NCI-H1930 (cell line): ENCODE results near the gene MDGA2.
"Not testable (repeated sequence)": the region's sequence is repeated elsewhere in the genome, so short reads cannot be mapped to it uniquely, and the experiment has no call there.

Experiments used
- DNase-seq, 2 experiments: peaks; one replicate each; lab custom pipeline; 2025; lab: John Stamatoyannopoulos, UW

MDGA2 gene

DNA sequence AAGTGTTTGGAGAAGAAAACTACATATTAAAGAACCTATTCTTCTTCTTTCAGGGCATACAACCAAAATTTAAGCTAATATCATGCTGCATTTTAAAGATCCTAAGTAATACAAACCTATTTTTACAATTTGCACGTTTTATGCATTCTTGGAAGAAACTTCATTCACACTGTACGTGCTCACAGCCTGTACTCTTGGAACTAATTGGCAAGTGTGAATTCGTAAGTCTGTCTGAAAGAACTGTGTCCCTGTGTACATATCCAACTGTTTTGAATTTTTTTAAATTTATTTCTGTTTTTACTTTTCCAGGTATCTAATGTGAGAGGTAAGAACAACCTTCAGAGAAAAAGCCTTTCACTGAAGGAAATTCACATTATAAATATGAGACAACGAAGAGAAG, 347.0 kb downstream of the MDGA2 start:
- DNase-seq, result no peak

DNA sequence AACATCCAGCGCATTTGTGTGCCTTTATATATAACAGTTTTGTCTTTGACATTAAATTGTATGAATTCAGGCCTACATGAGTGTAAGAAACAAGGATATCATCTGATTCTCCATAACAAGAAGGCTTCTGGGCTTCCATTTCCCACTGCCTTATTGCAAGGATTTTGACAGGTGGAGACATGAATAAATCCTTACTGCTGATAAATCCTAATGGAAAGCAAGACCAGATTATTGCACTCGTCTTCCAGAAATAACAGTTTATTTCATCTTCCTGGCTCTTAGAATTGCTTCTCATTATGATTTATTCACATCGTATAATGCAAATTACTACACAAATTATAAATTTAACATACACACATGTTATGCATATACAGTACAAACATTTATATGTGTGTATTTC, 348.1 kb downstream of the MDGA2 start:
- no peak for DNase-seq

DNA sequence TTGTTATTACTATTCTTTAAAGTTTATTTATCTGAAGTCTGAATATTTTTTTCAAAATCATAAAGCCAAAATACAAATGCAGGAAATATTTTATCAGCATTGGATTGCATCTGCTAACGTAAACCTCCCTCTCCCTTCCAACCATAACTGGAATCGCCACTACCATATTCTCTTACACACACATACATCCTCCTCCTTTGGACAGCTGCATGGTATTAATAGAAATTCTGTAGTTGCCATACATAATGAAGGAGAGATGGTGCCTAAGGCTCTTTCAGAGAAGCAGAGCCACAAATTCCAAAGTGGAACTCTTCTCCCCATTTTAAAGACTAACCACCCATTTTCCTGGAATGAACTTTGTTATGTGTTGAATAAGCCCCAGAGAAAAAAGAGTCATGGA, 352.7 kb downstream of the MDGA2 start:
- DNase-seq, result no peak

DNA sequence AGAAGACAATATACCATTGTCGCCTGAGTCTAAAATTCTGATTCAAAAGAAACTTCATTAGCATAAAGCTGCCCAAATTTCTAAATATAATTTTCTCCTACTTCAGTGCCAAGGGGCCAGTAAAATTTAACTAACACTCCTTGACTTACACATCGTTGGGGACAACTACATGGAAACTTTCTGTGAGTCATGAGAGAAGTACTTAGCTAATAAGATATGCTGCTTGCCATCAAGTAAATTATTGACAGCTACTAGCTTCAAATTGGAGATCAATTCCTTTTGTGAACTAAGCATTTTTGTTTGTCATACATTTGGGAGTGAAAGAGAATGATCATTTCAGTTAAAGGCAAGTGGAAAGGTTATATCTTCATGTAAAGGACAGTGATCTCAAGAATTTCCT, 373.3 kb downstream of the MDGA2 start:
- DNase-seq, result no peak

DNA sequence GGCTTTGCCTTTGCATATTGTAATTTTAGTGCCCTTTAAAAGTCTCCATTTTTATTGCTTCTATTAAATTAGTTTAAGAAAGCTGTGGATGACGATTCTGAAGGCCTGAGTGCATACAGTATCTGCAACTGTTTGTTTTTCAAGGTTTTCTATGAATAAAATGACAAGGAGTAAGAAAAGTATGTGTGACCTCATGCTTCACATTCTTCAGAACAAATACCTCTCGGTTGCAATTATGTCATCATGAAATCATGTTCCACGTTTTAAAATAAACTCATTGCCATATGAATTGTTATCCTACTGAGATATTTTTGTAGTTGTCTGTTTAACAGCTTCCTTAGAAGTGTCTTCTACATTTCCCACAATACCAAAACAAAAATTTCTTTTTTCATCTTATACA, 374.6 kb downstream of the MDGA2 start:
- no peak for DNase-seq

DNA sequence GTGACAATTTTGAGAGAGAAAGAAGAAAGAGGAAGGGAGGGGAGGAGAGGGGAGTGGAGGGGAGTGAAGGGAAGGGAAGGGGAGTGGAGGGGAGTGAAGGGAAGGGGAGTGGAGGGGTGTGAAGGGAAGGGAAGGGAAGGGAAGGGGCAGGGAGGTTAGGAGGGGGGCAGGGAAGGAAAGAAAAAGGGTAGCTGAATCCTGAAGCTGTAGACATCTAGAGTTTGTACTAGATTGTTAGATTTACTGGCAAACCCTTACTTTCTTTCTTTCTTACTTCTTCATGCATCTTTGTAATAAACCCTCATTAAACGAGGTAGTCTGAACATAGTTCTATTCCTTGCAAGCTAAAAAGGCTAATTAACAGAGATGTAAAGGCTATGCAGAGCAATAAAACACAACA, 378.0 kb downstream of the MDGA2 start:
- DNase-seq, result no peak

DNA sequence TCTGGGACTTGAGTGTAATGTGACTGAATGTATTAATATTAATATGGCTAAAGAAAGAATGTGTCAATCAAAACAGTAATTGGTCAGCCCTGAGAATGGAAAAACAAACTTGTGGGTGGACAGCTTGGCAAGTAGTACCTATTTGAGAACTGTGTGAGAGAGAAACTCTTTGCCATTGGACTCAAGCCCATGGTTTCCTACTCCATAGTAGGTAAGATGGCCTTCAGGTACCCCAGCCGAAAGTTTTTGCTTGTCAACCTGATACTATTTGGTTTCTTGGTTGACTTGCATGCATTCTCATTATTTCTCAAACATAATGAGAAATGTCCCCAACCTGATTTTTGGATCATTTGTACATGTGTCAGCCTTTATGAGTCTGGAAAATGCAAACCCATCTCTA, 391.1 kb downstream of the MDGA2 start:
- no peak for DNase-seq

DNA sequence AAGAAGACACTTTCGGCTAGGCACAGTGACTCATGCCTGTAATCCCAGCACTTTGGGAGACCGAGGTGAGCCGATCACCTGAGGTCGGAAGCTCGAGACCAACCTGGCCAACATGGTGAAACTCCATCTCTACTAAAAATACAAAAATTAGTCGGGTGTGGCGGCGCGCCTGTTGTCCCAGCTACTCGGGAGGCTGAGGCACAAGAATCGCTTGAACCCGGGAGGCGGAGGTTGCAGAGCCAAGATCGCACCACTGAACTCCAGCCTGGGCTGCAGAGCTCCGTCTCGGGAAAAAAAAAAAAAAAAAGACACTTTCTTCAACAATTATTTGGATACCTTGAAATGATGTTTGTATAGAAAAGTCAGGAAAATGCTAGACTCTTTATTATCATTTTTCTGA, 393.6 kb downstream of the MDGA2 start:
- DNase-seq, result not testable (repeated sequence)

DNA sequence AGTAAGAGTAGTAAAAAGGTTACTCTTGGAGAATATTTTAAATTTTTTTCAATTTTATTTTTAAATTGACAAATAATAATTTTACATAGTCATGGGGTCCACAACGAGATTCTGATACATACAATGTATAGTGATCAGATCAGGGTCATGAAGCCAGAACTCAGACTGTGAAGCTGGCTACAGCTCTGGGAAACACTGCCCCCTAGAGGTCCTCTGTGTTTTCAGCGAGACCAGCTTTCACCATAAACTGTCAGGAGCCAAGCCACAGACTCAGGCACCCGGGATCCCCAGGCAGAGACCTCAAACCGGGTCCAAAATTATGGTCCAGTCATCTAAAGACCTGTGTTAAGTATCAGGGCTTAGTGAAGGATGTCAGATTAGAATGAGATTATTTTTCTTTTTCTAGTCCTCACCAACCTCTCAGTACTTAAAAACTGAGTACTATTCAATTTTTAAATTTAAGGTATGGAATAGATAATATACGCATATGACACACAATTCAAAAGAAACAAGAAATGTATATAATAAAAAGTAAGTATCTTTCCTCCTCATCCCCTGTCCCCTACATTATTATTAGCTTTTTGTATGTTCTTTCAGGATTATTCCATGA, 397.1 kb downstream of the MDGA2 start:
- peak; percentile 16 to 23 for DNase-seq

DNA sequence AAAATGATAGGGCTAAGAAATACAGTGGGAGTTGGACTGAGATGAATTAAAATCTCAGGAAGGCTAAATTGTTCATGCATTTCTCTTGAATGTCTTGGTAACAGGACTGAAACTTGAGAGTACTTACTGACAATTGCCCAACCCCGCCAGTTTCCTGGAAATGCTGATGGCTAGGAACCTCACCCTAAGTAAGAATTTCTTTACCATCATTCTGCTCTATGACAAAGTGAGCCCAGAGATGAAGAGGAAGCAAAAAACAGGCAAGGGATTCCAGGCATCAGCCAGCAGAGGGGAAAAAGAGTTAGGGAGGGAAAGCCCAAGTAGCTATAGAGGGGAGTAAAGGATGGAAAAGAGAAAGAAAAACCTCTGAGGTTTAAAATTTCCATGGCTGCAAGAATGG, 397.7 kb downstream of the MDGA2 start:
- DNase-seq, result no peak

DNA sequence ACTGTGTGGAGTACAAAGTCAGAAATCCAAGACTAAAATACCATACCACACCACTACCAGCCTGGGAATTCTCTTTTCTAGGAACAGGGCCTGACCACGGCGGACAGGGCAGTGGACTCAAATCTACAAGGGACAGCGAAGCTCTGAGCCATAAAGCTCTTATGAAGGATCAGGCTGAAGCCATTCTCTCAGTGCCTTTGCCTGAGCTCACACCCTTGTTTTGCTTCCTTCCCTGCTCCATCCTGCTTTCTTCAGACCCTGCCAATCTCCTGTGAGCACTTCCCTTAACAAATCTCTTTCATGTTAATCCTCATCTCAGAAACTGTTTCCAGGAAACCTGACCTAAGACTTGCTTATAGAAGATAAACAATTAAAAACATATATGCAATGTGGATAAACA, 398.5 kb downstream of the MDGA2 start:
- DNase-seq, result no peak

DNA sequence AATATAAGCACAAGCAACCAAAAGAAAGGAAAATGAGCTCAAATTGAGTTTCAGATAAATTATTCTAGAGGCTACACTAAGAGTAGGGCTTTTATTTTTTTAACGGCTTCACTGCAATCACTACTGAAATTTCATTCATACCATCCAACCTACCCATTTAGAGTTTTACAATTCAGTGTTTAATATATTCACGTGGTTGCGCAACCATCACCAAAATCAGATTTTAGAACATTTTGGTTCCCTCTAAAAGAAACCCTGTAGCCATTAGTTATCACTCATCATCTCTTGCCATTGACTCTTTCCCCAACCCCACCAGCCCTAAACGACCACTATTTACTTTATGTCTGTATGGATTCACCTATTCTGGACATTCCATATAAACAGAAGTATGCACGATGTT, 401.5 kb downstream of the MDGA2 start:
- DNase-seq, result no peak

DNA sequence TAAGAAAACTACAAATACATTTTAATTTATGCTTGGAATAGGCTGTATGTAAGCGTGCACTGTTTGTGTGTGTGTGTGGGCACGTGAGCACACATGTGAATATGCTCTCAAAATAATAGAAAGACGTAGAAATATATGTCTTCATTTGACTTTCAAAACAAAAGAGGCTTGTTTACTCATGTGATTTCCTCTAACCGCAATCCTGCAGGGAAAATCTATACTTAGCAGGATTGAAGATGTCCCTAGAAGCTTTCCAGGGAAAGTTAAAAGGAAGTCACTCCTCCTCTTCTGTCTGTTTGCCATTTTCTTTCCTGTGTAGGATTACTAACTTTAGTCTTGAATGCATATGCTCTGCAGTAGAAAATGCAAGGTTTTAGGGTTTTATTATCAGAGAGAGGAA, 404.7 kb downstream of the MDGA2 start:
- DNase-seq, result no peak

DNA sequence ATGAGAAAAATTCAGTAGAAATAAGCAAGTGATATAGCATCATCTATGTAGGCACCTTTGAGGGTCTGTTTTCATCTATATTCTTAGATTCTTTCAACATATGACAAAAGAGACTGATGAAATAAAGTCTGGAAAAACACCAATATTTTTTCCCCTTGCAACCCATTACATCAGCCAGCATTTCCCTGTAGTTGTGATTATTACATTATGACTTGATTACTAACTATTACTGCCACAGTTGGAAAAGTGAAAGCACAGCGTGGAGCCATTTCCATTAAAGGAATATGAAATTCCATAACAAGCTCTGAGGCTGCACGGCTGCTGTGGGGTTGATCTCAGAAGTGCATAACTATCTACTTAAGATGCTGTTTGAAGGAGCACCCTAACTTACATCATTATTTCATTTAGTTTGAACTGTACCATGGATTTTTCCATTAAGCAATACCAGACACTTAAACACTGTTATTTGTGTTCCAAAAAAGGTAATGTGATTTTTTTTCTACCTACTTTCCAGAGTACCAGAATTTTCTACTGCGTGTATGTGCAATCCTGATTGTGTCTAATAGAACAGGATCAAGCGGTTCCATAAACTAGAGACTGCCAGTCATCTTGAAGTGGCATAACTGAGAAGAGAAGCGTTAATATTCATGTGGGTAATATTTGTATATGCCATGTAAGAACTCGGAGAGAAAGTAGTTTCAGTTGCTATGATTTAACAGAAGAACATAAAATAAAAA, 405.5 kb downstream of the MDGA2 start:
- DNase-seq, result no peak

DNA sequence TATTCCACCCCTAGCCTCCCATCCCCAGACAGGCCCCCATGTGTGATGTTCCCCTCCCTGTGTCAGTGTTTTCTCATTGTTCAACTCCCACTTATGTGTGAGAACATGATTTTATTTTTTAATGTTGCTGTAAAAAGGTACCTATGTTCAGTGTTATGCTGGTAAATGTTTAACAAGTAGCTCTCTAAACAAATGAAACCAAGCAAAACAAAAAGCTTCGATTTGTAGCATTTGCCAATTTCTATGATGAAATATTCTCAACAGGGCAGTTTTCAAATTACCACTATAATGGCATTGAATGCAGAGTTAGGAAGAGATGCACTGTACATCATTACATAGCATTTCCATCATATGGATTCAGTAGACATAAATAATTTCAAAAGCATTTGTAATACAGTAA, 410.6 kb downstream of the MDGA2 start:
- no peak for DNase-seq

DNA sequence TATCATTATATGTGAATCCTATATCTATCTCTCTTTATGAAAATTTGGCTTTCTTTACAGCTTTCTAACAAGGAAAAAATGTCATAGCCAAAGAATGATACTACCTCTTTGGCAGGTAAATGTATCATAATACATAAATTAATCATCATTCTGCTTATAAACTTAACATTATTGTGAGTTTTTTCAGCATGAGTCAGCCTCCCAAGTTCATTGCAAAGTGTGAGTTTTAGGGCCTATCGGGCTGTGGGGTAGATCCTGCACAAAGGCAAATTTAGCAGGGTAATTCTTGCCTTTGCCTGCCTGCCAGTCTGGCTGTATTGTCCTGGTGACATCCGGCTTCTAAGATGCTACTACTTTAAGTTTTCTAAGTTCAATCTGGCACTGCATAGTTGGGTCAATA, 412.6 kb downstream of the MDGA2 start:
- no peak for DNase-seq

DNA sequence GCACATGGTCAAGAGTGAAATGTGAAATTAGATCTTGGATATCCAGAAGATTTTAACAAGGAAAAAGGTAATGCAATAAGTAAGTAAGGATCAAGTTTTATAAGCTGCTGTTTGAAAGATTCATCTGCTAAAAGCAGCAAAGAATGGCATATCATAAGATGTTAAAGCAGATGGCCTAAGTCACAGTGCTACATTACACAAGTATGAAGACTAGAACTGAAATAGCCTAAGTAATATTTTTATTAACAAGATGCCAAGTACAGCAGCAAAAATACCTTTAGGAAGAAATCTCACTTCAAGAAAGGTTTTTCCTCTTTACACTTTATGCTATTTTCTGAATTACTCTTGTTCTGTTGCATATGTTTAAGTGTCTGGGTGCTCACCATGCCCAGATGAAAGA, 414.1 kb downstream of the MDGA2 start:
- no peak for DNase-seq

DNA sequence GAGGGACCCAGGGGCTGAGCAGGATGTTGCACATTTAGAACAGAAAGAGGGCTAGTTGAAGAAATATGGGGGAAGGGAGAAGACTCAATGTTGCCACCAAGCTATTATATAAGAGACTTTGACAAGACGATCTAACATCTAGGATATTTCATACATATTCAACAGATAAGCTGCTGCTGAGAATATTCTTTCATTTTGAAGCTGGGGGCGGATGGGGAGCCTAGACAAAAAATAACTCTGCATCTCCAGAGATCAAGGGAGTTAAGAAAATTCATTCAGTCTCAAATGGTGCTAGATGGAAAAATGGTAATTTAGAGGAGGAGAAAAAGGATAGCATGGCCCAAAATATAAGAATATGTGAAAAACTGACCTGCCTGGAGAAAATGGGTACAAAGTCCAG, 415.6 kb downstream of the MDGA2 start:
- DNase-seq, result no peak

DNA sequence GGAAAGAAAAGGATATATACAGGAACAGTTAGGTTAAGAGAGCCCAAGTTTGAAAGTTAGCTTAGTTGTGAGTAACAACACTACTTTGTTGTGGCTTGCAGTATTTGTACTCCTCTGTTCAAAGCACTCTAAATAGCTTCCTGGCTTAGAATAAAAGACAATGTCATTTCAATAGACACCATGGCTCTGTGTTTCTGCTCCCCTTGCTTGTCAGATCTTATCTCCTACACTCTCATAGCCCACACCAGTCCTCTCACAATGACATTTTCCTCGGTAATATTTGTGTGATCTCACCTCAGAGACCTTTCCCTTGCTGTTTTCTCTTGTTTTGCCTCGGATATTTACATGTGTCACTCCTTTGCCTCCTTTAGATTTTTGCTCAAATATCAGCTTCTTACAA, 418.4 kb downstream of the MDGA2 start:
- DNase-seq, result no peak

DNA sequence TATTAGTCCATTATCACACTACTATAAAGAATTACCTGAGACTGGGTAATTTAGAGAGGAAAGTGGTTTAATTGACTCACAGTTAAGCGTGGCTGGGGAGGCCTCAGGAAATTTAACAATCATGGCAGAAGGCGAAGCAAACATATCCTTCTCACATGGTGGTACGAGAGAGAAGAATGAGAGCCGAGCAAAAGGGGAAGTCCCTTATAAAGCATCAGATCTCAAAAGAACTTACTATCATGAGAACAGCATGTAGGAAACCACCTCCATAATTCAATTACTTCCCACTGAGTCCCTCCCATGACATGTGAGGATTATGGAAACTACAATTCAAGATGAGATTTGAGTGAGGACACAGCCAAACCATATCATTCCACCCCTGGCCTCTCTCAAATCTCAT, 422.6 kb downstream of the MDGA2 start:
- no peak for DNase-seq

DNA sequence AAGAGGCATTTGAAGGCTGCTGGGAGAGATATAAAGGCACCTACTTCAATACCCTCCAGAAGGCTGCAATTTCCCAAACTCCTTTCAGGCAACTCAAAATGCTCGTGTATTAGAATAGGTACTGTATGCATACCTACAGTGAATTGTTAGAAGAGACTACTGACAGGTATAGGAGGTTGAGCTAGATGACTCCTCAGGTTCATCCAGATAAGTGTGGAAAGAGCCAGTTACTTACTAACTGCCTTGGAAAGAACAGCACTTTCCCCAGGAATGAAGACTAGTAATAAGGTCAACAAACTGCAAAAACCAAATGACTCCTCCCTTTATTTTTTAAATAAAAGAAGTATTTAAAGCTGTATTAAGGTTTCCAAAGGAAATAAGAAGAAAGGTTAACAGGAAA, 429.0 kb downstream of the MDGA2 start:
- no peak for DNase-seq

DNA sequence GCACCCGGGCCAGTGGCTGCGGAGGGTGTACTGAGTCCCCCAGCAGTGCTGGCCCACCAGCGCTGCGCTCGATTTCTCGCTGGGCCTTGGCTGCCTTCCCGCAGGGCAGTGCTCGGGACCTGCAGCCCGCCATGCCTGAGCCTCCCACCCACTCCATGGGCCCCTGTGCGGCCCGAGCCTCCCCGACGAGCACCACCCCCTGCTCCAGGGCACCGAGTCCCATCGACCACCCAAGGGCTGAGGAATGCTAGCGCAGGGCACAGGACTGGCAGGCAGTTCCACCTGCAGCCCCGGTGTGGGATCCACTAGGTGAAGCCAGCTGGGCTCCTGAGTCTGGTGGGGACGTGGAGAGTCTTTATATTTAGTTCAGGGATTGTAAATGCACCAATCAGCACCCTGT, 432.8 kb downstream of the MDGA2 start:
- not testable (repeated sequence) for DNase-seq

DNA sequence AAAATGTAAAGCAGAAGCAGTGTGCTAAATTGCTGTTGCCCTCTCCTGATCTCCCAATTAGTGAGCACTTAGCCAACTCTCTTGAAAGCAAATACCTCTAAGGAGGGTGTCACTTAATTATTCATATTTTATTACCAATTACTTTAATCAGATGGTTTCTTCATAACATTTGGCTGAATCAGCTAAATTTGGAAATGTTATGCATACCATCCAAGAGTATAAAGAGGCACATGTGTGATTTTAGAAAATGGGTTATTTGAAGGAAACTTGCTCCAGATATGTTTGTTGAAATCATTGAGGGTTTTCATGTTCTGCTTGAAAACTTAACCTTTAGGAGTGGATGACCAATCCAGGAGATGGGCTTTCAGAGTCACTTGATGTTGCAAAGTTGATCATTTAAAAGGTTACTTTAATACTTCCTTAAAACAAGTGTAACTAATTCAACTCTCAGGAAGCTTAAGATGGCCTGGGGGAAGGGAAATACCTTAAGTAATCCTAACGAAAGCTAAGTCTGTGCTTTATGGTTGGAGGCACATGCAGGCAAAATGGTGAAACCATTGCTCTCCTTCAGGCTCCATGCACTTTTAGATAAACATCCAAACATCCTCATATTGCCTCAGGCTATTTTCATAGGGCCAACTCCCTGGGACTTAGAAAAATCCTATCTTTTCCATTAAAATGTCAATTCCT, 434.5 kb downstream of the MDGA2 start:
- no peak for DNase-seq

DNA sequence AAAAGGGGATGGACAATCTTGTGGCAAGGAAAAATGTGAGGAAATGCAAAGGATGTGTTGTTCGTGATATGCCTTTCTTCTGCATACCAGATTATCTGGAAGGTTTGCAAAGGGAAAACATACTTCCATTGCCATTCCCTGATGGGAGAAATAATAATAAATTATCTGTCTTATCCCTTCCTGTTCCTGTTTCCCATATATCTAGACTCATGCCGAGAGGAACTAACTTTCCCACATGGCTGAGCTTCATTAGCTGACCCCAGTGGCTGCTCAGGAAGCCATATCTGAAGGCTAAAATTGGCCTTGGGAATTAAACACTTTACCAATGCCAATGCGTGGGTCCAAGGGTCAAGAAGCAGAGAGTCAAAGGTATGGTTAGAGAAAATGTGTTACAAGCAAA, 439.8 kb downstream of the MDGA2 start:
- no peak for DNase-seq
